ENCODE measurements around the gene DEDD2.

Gene DEDD2

DNA sequence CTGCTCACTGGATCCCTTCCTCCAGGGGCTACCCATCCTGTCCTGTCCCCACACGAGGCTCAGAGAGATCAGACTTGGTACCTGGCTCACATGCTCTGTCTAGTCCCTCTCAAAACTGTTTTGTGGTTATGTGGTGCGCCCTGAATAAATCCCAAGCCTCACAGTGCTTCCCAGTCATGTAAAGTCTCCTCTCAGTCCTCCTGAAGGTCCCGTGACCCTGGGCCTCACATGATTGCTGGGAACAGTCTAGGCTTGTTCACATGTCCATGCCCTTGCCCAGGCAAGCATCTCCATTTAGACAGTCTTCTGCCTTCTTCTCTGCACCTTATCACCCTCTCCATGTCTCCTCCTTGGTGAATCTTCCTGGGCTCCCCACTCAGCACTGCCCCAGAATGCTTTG, 49.3 kb downstream of the DEDD2 start:
- H3K4ac ChIP-seq (ENCODE audit: low read depth in 1 of 2, low read length in 2 of 2), result no peak overlapping the region
- H2AK5ac ChIP-seq (ENCODE audit: low read length, severe bottlenecking), result no peak overlapping the region
- no peak overlapping the region for H3K27ac ChIP-seq (ENCODE audit: low read length, poor library complexity, severe bottlenecking)
- H2BK120ac ChIP-seq (ENCODE audit: low read depth, low read length), result no peak overlapping the region
- H3K79me1 ChIP-seq (replicated peaks; ENCODE audit: low read length, poor library complexity, severe bottlenecking), result no peaks in the 10 kb centered on the region
- H3K18ac ChIP-seq (ENCODE audit: low read depth in 1 of 2, low read length in 2 of 2), result no peak overlapping the region
- no peak overlapping the region for H4K91ac ChIP-seq (ENCODE audit: low read length)
- no peak overlapping the region for H2BK12ac ChIP-seq (ENCODE audit: low read length in 2 of 2)
- no peak for DNase-seq
- H3K23ac ChIP-seq (ENCODE audit: low read length in 2 of 2), result no peak overlapping the region
- H2BK15ac ChIP-seq (ENCODE audit: low read depth, poor library complexity, severe bottlenecking), result no peak overlapping the region
- H3K9ac ChIP-seq (ENCODE audit: low read length), result no peak overlapping the region
- H3K4me3 ChIP-seq (ENCODE audit: insufficient read depth in 1 of 2, low read depth in 1 of 2, low read length in 2 of 2), result no peak overlapping the region
- no peaks in the 10 kb centered on the region for H3K36me3 ChIP-seq (ENCODE audit: control insufficient read depth in 1 of 2, insufficient read depth in 2 of 2, low read depth in 1 of 2, low read length in 2 of 2)
- no peaks in the 10 kb centered on the region for H3K4me1 ChIP-seq (ENCODE audit: control insufficient read depth, insufficient read depth, low read depth, low read length)
- peaks cover 54 to 94% of the 10 kb centered on the region in 2 experiments for H3K27me3 ChIP-seq (ENCODE audit: control insufficient read depth in 1 of 2, insufficient read depth in 1 of 2, low read length in 2 of 2)
- H3K14ac ChIP-seq (ENCODE audit: low read length in 2 of 2), result no peak overlapping the region
- H3K9me3 ChIP-seq (ENCODE audit: control insufficient read depth, low read length), result no peaks in the 10 kb centered on the region
- H4K8ac ChIP-seq (ENCODE audit: low read length), result no peak overlapping the region
- H2AFZ ChIP-seq (ENCODE audit: low read depth, low read length), result no peak overlapping the region
- WGBS, result 70% methylated on average over 3 of the region's 3 CpGs
- H3K4me2 ChIP-seq (ENCODE audit: low read length, poor library complexity, severe bottlenecking), result no peak overlapping the region
- no peak overlapping the region for H2BK5ac ChIP-seq (ENCODE audit: low read depth, low read length, poor library complexity, severe bottlenecking)

DNA sequence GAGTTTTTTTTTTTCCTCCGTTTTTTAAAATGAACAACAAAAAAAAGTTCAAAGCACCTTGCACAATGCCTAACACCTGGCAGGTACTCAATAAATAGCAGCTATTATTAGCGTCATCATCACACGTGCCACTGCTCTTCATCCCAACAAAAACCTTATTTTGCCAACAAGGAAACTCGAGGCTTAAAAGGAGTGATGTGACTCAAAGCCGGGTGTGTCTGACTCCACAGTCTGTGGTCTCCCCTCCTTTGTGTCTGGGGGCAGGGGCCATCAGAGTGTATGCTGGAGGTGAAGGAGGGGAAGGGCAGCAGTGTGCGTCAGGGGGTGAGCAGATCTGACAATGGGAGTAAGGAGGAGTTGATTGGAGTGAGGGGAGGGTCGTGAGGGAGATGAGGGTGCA, 51.2 kb downstream of the DEDD2 start:
- H3K14ac ChIP-seq (ENCODE audit: low read length in 2 of 2), result no peak overlapping the region
- H4K8ac ChIP-seq (ENCODE audit: low read length), result no peak overlapping the region
- no peak overlapping the region for H2BK12ac ChIP-seq (ENCODE audit: low read length in 2 of 2)
- no peak for DNase-seq
- no peak overlapping the region for H3K23ac ChIP-seq (ENCODE audit: low read length in 2 of 2)
- WGBS, result 64% methylated on average over 7 of the region's 7 CpGs
- H4K91ac ChIP-seq (ENCODE audit: low read length), result no peak overlapping the region
- H3K9me3 ChIP-seq (ENCODE audit: control insufficient read depth, low read length), result no peaks in the 10 kb centered on the region
- H2AFZ ChIP-seq (ENCODE audit: low read depth, low read length), result no peak overlapping the region
- no peak overlapping the region for H2BK5ac ChIP-seq (ENCODE audit: low read depth, low read length, poor library complexity, severe bottlenecking)
- no peak overlapping the region for H2AK5ac ChIP-seq (ENCODE audit: low read length, severe bottlenecking)
- H2BK120ac ChIP-seq (ENCODE audit: low read depth, low read length), result no peak overlapping the region
- no peaks in the 10 kb centered on the region for H3K79me1 ChIP-seq (replicated peaks; ENCODE audit: low read length, poor library complexity, severe bottlenecking)
- no peak overlapping the region for H3K4ac ChIP-seq (ENCODE audit: low read depth in 1 of 2, low read length in 2 of 2)
- H3K4me2 ChIP-seq (ENCODE audit: low read length, poor library complexity, severe bottlenecking), result no peak overlapping the region
- no peak overlapping the region for H3K9ac ChIP-seq (ENCODE audit: low read length)
- no peak overlapping the region for H3K27ac ChIP-seq (ENCODE audit: low read length, poor library complexity, severe bottlenecking)
- no peaks in the 10 kb centered on the region for H3K36me3 ChIP-seq (ENCODE audit: control insufficient read depth in 1 of 2, insufficient read depth in 2 of 2, low read depth in 1 of 2, low read length in 2 of 2)
- no peak overlapping the region for H2BK15ac ChIP-seq (ENCODE audit: low read depth, poor library complexity, severe bottlenecking)
- peaks cover 58 to 95% of the 10 kb centered on the region in 2 experiments for H3K27me3 ChIP-seq (ENCODE audit: control insufficient read depth in 1 of 2, insufficient read depth in 1 of 2, low read length in 2 of 2)
- no peak overlapping the region for H3K4me3 ChIP-seq (ENCODE audit: insufficient read depth in 1 of 2, low read depth in 1 of 2, low read length in 2 of 2)
- no peak overlapping the region for H3K18ac ChIP-seq (ENCODE audit: low read depth in 1 of 2, low read length in 2 of 2)
- no peaks in the 10 kb centered on the region for H3K4me1 ChIP-seq (ENCODE audit: control insufficient read depth, insufficient read depth, low read depth, low read length)

DNA sequence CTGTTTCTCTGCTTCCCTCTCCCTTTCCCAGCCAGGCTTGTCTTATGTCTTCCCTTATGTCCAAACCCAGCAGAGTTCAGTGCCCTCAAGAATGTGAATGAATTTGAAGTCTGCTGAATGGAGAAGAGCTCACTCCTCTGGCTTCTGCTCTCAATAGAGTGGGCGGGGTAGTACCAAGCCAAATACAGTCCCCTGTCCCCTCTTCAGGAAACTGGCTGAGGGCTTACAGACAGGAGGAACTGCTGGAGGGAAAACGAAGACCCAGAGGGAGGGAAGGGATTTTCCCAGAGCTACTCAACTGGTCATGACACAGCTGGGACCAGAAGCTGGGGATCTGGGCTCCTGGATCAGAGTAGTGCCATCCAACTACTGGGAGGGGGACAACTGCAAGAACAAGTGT, 52.3 kb downstream of the DEDD2 start:
- H3K36me3 ChIP-seq (ENCODE audit: control insufficient read depth in 1 of 2, insufficient read depth in 2 of 2, low read depth in 1 of 2, low read length in 2 of 2), result no peaks in the 10 kb centered on the region
- H2BK5ac ChIP-seq (ENCODE audit: low read depth, low read length, poor library complexity, severe bottlenecking), result no peak overlapping the region
- no peak overlapping the region for H2BK15ac ChIP-seq (ENCODE audit: low read depth, poor library complexity, severe bottlenecking)
- no peak overlapping the region for H3K23ac ChIP-seq (ENCODE audit: low read length in 2 of 2)
- no peak overlapping the region for H2BK12ac ChIP-seq (ENCODE audit: low read length in 2 of 2)
- 35% methylated on average over 2 of the region's 2 CpGs for WGBS
- no peak overlapping the region for H3K18ac ChIP-seq (ENCODE audit: low read depth in 1 of 2, low read length in 2 of 2)
- no peaks in the 10 kb centered on the region for H3K4me1 ChIP-seq (ENCODE audit: control insufficient read depth, insufficient read depth, low read depth, low read length)
- H3K4me2 ChIP-seq (ENCODE audit: low read length, poor library complexity, severe bottlenecking), result no peak overlapping the region
- DNase-seq, result no peak
- no peak overlapping the region for H2AK5ac ChIP-seq (ENCODE audit: low read length, severe bottlenecking)
- H3K9me3 ChIP-seq (ENCODE audit: control insufficient read depth, low read length), result no peaks in the 10 kb centered on the region
- H4K91ac ChIP-seq (ENCODE audit: low read length), result no peak overlapping the region
- H3K14ac ChIP-seq (ENCODE audit: low read length in 2 of 2), result no peak overlapping the region
- H2BK120ac ChIP-seq (ENCODE audit: low read depth, low read length), result no peak overlapping the region
- no peak overlapping the region for H3K4me3 ChIP-seq (ENCODE audit: insufficient read depth in 1 of 2, low read depth in 1 of 2, low read length in 2 of 2)
- no peaks in the 10 kb centered on the region for H3K79me1 ChIP-seq (replicated peaks; ENCODE audit: low read length, poor library complexity, severe bottlenecking)
- no peak overlapping the region for H3K4ac ChIP-seq (ENCODE audit: low read depth in 1 of 2, low read length in 2 of 2)
- no peak overlapping the region for H2AFZ ChIP-seq (ENCODE audit: low read depth, low read length)
- peaks cover 65 to 95% of the 10 kb centered on the region in 2 experiments for H3K27me3 ChIP-seq (ENCODE audit: control insufficient read depth in 1 of 2, insufficient read depth in 1 of 2, low read length in 2 of 2)
- H3K27ac ChIP-seq (ENCODE audit: low read length, poor library complexity, severe bottlenecking), result no peak overlapping the region
- no peak overlapping the region for H4K8ac ChIP-seq (ENCODE audit: low read length)
- H3K9ac ChIP-seq (ENCODE audit: low read length), result no peak overlapping the region

DNA sequence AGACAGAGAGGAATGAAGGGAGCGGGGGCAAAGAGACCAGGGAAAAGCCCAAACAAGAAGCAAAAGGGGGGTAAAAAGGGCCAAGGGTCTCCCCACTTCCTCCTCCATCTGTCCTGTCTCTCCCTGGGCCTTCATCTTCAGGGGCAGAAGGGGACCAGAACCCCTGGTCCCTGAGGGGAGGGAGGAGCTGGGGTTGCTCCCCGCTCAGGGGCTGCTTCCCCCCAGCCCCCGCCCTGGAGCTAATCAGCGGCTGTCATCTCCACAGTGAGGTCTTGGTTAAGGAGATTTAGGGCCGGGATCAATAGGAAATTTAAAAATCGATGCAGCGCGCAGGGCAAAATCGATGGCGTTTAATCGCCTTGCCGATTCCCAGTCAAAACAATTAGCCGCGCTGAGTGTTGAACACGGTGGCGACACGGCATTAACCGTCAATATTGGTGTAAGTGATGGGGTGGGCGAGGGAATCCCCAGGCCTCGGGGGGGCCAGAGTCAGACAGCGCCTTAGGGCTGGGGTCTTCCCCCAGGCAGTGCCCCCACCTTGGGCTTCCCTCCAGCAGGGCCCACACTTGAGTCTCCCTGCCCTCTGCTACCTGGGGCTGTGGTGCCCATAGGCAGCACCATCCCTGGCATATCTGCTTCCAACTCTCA, 55.7 kb downstream of the DEDD2 start:
- H2AFZ ChIP-seq (ENCODE audit: low read depth, low read length), result no peak overlapping the region
- no peak overlapping the region for H3K4me3 ChIP-seq (ENCODE audit: insufficient read depth in 1 of 2, low read depth in 1 of 2, low read length in 2 of 2)
- H2AK5ac ChIP-seq (ENCODE audit: low read length, severe bottlenecking), result no peak overlapping the region
- peaks cover 84 to 91% of the 10 kb centered on the region in 2 experiments for H3K27me3 ChIP-seq (ENCODE audit: control insufficient read depth in 1 of 2, insufficient read depth in 1 of 2, low read length in 2 of 2)
- H3K23ac ChIP-seq (ENCODE audit: low read length in 2 of 2), result no peak overlapping the region
- H3K14ac ChIP-seq (ENCODE audit: low read length in 2 of 2), result no peak overlapping the region
- no peak overlapping the region for H3K4me2 ChIP-seq (ENCODE audit: low read length, poor library complexity, severe bottlenecking)
- H3K27ac ChIP-seq (ENCODE audit: low read length, poor library complexity, severe bottlenecking), result no peak overlapping the region
- no peak overlapping the region for H2BK120ac ChIP-seq (ENCODE audit: low read depth, low read length)
- H3K4ac ChIP-seq (ENCODE audit: low read depth in 1 of 2, low read length in 2 of 2), result no peak overlapping the region
- no peaks in the 10 kb centered on the region for H3K4me1 ChIP-seq (ENCODE audit: control insufficient read depth, insufficient read depth, low read depth, low read length)
- 82% methylated on average over 20 of the region's 21 CpGs for WGBS
- DNase-seq, result no peak
- no peaks in the 10 kb centered on the region for H3K36me3 ChIP-seq (ENCODE audit: control insufficient read depth in 1 of 2, insufficient read depth in 2 of 2, low read depth in 1 of 2, low read length in 2 of 2)
- no peak overlapping the region for H4K91ac ChIP-seq (ENCODE audit: low read length)
- H3K18ac ChIP-seq (ENCODE audit: low read depth in 1 of 2, low read length in 2 of 2), result no peak overlapping the region
- no peak overlapping the region for H3K9ac ChIP-seq (ENCODE audit: low read length)
- no peak overlapping the region for H2BK15ac ChIP-seq (ENCODE audit: low read depth, poor library complexity, severe bottlenecking)
- no peak overlapping the region for H2BK5ac ChIP-seq (ENCODE audit: low read depth, low read length, poor library complexity, severe bottlenecking)
- no peak overlapping the region for H2BK12ac ChIP-seq (ENCODE audit: low read length in 2 of 2)
- no peaks in the 10 kb centered on the region for H3K9me3 ChIP-seq (ENCODE audit: control insufficient read depth, low read length)
- no peaks in the 10 kb centered on the region for H3K79me1 ChIP-seq (replicated peaks; ENCODE audit: low read length, poor library complexity, severe bottlenecking)
- H4K8ac ChIP-seq (ENCODE audit: low read length), result no peak overlapping the region

Measured in mesenchymal stem cell (in vitro differentiated cells and primary cell).